Right lobe of liver (tissue), 4 donors: ENCODE results near the gene PSMD13.

ENCODE experiments used
- CTCF ChIP-seq, 4 donors: fragments of 200-600 bp in 3 of 4; fragments of 450-650 bp in 1 of 4; IDR thresholded peaks; one replicate each; pipeline versions ENCODE4 v1.5.1 to v1.8.0; 2016 to 2022; ENCODE audit warnings: antibody characterized with exemption in 4 of 4, mild to moderate bottlenecking in 2 of 4
- POLR2A ChIP-seq: fragments of 450-650 bp; IDR thresholded peaks from one replicate; pipeline ENCODE4 v1.6.1; 2017; ENCODE audit warnings: antibody characterized with exemption, mild to moderate bottlenecking
- donor health status: DM: no; HTN: no; CAD: no.
- donor health status: DM: no; HTN: no; CAD: no.
- donor health status: DM: no; HTN: yes; CAD: no.

- TF ChIP-seq CTCF (IDR thresholded peaks at IDR 0.05) (no peak), POLR2A (no peak)
Measured at GRCh38 chr11:293271-293851, 56.6 kb downstream of the PSMD13 start.
